ENCODE measurements around the gene ZNF554.
"Not testable (repeated sequence)": the region's sequence is repeated elsewhere in the genome, so short reads cannot be mapped to it uniquely, and the experiment has no call there.

Gene ZNF554

GRCh38 chr19:2807379-2808128 is 12.1 kb upstream of the ZNF554 start:
- no peak for DNase-seq (ENCODE audit: low spot score)

DNA sequence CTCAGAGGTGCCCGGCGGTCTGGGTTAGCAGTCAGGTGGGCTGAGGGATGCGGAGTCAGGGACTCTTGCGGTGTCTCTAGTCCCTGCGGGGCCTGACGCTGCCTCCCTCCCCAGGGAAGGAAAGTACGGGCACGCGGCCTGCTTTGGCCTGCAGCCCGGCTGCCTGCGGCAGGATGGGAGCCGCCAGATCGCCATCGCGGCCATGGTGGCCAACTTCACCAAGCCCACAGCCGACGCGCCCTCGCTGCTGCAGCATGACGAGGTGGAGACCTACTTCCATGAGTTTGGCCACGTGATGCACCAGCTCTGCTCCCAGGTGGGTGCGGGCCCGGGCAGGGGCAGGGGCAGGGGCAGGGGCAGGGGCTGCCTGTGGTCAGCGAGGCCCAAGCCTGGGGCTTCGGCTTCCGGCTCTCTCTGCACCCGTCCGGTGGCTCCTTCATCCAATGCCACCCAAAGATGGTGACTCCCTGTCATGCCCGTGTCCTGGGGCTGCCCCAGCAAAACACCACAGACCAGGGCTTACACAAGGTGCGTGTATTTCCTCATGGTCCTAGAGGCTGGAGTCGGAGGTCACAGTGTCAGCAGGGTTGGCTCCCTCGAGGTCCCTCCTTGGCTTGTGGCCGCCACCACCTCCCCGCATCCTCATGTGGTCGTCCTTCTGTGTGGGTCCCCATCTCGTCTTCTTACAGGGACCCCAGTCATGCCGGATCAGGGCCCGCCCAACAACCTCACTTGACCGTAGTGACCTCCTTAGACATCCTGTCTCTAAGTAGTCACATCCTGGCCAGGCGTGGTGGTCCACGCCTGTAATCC is 11.3 kb upstream of the ZNF554 start:
- no peak for DNase-seq (ENCODE audit: low spot score)

GRCh38 chr19:2809387-2810140 is 10.1 kb upstream of the ZNF554 start:
- no peak for DNase-seq (ENCODE audit: low spot score)

DNA sequence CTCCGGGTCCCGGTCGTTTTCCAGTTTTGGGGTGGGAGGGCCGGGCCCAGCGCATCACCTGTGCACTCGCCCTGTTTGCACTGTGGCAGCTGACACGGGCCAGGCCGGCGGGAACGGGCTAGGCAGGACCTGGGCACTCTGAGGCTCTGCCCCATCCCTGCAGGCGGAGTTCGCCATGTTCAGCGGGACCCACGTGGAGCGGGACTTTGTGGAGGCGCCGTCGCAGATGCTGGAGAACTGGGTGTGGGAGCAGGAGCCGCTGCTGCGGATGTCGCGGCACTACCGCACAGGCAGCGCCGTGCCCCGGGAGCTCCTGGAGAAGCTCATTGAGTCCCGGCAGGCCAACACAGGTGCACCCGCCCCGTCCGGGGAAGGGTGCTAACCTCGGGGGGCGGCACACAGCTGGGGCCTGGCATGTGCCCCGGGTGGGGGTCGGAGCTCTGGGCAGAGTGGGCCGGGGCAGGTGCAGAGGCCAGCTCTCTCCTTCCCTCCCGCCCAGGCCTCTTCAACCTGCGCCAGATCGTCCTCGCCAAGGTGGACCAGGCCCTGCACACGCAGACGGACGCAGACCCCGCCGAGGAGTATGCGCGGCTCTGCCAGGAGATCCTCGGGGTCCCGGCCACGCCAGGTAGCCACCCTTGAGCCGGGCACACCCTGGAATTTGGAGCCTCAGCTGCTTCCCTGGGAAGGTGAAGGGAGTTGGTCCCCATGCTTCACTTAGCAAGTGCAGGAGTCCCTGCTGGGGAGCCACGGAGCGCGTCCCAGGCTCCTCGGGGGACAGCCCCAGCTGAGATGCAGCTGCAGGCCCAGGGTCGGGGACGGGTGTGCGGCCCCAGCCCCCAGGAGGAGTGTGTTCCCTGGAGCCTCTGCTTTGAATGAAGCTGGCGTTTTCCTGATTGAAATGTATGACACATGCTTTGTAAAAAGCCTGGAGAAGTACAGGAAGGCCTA is 9.3 kb upstream of the ZNF554 start:
- no peak for DNase-seq (ENCODE audit: low spot score)

DNA sequence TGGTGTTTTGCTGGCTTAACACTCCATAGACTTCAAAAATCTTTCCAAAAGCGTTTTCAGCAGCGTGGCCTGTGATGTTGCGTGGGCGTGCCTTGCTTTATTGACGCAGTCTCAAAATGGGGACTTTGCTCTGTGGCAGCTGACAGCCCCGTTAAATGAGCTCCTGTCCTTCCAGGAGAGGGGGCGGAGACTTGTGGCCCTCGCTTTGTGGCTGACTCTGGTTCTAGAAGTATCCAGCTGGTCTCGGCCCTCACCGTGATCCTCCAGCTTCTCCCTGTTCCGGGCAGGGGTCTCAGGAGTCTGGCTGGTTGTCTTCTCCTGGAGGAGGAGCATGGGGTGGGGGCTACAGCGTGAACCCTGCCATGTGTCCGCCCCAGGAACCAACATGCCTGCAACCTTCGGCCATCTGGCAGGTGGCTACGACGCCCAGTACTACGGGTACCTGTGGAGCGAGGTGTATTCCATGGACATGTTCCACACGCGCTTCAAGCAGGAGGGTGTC is 8.4 kb upstream of the ZNF554 start:
- no peak for DNase-seq (ENCODE audit: low spot score)

DNA sequence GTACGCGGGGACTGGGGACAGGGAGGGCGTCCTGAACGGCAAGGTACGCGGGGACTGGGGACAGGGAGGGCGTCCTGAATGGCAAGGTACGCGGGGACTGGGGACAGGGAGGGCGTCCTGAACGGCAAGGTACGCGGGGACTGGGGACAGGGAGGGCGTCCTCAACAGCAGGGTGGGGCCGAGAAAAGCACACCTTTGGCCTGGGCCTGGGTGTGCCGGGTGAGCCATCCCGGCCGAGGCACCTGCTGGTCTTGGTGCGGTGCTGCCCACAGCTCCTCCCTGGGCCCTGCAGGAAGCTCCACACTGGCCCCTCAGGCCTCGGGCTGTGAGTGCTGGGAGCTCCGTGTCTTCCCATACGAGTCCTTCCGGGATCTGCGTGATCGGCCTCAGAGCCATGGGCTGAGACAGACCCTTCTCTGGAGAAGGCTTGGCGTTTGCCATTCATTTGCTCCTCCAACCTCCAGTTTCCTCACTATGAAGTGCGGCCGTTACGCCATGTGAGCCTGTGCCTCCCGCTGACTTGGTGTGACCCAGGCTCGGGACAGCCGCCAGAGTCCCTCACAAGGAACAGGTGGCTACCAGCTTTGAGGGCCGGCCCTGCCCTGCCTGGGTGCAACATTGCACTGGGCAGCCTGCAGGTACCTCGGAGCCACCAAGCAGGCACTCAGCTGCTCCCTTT is 7.8 kb upstream of the ZNF554 start:
- no peak for DNase-seq (ENCODE audit: low spot score)

- DNase-seq (ENCODE audit: low spot score), result no peak
Observed at GRCh38 chr19:2812414-2813234, 7.0 kb upstream of the ZNF554 start.

GRCh38 chr19:2813235-2814160 is 6.2 kb upstream of the ZNF554 start:
- no peak for DNase-seq (ENCODE audit: low spot score)

DNA sequence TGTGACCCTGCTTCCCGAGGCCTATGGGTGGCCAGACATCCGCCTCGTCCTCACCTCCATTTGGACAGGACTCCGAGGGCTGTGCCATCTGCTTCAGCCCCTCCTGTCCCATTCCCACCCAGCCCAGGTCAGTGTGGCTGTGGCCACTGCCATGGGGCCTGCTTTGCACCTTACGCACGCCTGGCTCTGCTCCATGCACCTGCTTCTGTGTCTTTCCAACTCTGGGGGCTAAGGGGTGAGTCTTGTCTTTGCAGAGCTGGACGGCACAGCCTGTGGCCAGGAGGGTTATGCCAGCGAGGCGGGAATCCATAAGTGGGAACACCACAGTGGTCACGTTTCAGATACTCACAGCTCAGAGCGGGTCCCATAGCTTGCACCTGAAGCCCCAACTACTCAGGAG is 5.2 kb upstream of the ZNF554 start:
- DNase-seq (ENCODE audit: low spot score), result no peak

GRCh38 chr19:2815191-2815614 is 4.5 kb upstream of the ZNF554 start:
- no peak for DNase-seq (ENCODE audit: low spot score)

DNA sequence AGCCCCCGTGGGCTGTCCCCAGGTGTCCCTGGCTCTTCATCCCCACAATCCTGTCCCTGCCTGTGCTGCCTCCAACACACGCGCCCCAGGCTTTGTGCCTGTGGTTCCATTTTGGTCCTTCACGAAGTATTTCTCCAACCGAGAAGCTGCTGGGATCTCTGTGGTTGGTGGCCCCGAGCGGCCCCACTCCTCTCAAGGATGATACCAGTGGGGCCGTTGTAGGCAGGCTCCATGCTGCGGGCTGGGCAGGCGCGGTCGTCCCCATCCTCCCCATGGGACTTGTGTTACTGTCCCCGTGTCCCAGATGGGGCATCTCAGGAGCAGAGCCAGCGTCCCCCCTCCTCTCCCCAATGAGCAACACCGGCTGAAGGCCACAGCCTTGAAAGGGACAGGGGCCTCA is 3.7 kb upstream of the ZNF554 start:
- DNase-seq (ENCODE audit: low spot score), result no peak

DNA sequence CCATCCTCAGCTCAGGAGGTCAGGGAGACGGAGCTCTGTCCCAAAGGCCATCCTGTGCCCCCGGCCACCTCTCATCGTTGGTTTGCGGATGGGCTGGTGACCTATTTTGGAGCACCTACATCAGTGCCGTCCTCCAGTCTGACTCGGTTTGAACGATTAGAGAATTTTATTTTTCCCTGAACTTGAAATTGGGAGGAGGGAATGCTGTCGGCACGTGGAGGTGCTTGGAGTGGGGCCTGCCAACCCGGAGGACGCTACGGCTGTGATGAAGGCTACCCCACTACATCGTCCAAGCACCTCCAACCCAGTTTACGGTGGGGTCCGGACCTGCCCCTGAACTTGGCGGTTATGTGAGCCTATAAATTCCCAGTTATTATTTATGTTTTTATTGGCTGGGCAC is 3.0 kb upstream of the ZNF554 start:
- DNase-seq (ENCODE audit: low spot score), result no peak

DNA sequence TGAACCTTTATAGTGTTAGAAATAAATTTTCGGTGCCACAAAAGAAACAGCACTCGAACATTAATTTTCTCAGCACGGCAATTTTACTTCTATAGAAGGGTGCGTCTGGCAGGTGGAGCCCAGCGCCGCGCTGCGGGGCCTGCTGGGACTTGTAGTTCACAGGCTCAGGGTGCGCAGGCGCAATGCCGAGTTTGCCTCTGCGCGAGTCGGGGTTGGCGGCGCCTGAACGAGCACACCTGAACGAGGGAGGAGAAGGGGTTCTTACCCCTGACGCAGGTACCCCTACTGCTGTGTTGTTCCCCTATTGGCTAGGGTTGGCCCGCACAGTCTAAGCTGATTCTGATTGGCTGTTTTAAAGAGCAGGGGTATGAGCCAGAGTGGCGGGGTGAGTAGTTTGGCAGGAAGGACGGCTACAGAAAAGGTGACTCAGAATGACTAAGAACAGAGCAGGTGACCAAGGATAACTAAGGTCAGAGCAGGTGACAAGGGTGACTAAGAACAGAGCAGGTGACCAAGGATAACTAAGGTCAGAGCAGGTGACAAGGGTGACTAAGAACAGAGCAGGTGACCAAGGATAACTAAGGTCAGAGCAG is 2.3 kb upstream of the ZNF554 start:
- not testable (repeated sequence) for DNase-seq (ENCODE audit: low spot score)

GRCh38 chr19:2820112-2820702 is 539 bp downstream of the ZNF554 start:
- no peak for DNase-seq (ENCODE audit: low spot score)

- no peak for DNase-seq (ENCODE audit: low spot score)
Observed at GRCh38 chr19:2822846-2823245, 3.2 kb downstream of the ZNF554 start.

DNA sequence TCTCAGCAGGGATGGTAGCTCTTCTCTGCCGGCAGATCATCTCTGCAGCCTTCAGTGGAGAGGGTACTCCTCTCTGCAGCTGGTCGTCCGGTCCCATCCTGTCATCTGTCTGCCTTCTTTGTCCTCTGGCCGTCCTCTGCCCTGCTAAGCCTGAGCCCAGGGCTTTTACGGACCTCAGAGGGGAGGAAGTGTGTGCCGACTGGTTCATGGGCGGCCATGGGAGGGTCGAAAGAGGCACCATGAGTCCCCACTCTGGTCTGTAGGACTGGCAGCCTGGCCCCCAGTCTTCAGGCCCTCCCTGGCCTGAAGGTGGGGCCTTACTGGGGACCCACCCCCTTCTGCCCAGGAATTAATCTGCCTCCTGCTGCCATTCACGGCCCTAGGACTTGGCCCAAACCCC is 4.0 kb downstream of the ZNF554 start:
- DNase-seq (ENCODE audit: low spot score), result no peak

GRCh38 chr19:2824129-2824528 is 4.5 kb downstream of the ZNF554 start:
- DNase-seq (ENCODE audit: low spot score), result no peak

GRCh38 chr19:2827022-2827421 is 7.4 kb downstream of the ZNF554 start:
- DNase-seq (ENCODE audit: low spot score), result no peak

All from hepatic stellate cell (primary cell).